ENCODE data around the gene DNALI1. TPM values are rescaled to one million over a fixed set of nuclear protein-coding genes. Genes with fewer than 3 reads are reported as not detected.
"Not testable (repeated sequence)": the region's sequence is repeated elsewhere in the genome, so short reads cannot be mapped to it uniquely, and the experiment has no call there.

DNALI1 gene
- total RNA-seq, 1 experiment from 2014 or later = not detected

- intact Hi-C loops (cut with micrococcal nuclease) = loop anchor here (5.0 kb wide), 1 partner anchor 38 kb away; the partner anchor contains the start of gene SNIP1
Measured at GRCh38 chr1:37514350-37515184, 42.2 kb upstream of the DNALI1 start, which contains the start of gene MEAF6. TSS of gene MEAF6 (minus strand) at chr1:37514766. CDS start at chr1:37514746, 20 bp downstream.

GRCh38 chr1:37515185-37516034 is 41.3 kb upstream of the DNALI1 start:
- Mint-ChIP-seq H3K4me3 (ENCODE audit: unreplicated experiment) (peak overlapping the region; percentile 82), H3K9me3 (ENCODE audit: unreplicated experiment) (no peaks in the 10 kb centered on the region), H3K27me3 (ENCODE audit: insufficient read depth, unreplicated experiment) (no peaks in the 10 kb centered on the region), H3K36me3 (ENCODE audit: insufficient read depth, unreplicated experiment) (peaks cover 16% of the 10 kb centered on the region), H3K27ac (ENCODE audit: low read depth, unreplicated experiment) (peak overlapping the region; percentile 82), H3K4me1 (ENCODE audit: insufficient read depth, unreplicated experiment) (peaks cover 16% of the 10 kb centered on the region)
- ChIA-PET POLR2A (interaction anchor here (0.6 to 4.8 kb wide), 27 partner anchors 9 to 1366 kb away, joined by 3 to 159 read pairs (median 6); partner anchors contain the start of genes C1orf122, CDCA8, CSF3R and GNL2), CTCF (interaction anchor here (0.6 to 4.0 kb wide), 25 partner anchors 9 to 1652 kb away, joined by 3 to 32 read pairs (median 4); partner anchors contain the start of genes INPP5B and ZC3H12A)
- intact Hi-C loops (cut with micrococcal nuclease) = no loop called here
- no peak for DNase-seq (ENCODE audit: unreplicated experiment)
- no peak for TF ChIP-seq CTCF (IDR thresholded peaks at IDR 0.05; ENCODE audit: unreplicated experiment)
- TSS peak; percentile 94 for BruUV-seq (replicated peaks)

More at GRCh38 chr1:37514350-37515184, 42.2 kb upstream of the DNALI1 start, which contains the start of gene MEAF6:
- TF ChIP-seq CTCF (IDR thresholded peaks at IDR 0.05; ENCODE audit: unreplicated experiment) = peak; percentile 72
- DNase-seq (ENCODE audit: unreplicated experiment) = peak; percentile 80
- CTCF ChIA-PET = interaction anchor here (0.6 to 4.0 kb wide), 34 partner anchors 9 to 1653 kb away, joined by 3 to 32 read pairs (median 4); partner anchors contain the start of genes SNIP1 and ZC3H12A
- no TSS peak for BruUV-seq (replicated peaks)
- Mint-ChIP-seq H3K36me3 (ENCODE audit: insufficient read depth, unreplicated experiment) (peaks cover 21% of the 10 kb centered on the region), H3K27me3 (ENCODE audit: insufficient read depth, unreplicated experiment) (no peaks in the 10 kb centered on the region), H3K4me3 (ENCODE audit: unreplicated experiment) (peak within 1 kb of the TSS; percentile 82), H3K4me1 (ENCODE audit: insufficient read depth, unreplicated experiment) (peaks cover 16% of the 10 kb centered on the region), H3K27ac (ENCODE audit: low read depth, unreplicated experiment) (peak within 1 kb of the TSS; percentile 82), H3K9me3 (ENCODE audit: unreplicated experiment) (no peaks in the 10 kb centered on the region)
- POLR2A ChIA-PET = interaction anchor here (0.6 to 4.8 kb wide), 31 partner anchors 9 to 1365 kb away, joined by 3 to 159 read pairs (median 5); partner anchors contain the start of genes C1orf122, CDCA8, GNL2 and MTF1

GRCh38 chr1:37517569-37517968 is 39.2 kb upstream of the DNALI1 start:
- intact Hi-C loops (cut with micrococcal nuclease) = no loop called here
- H3K27ac Mint-ChIP-seq (ENCODE audit: low read depth, unreplicated experiment) = no peak overlapping the region
- no peak overlapping the region for H3K4me3 Mint-ChIP-seq (ENCODE audit: unreplicated experiment)
- H3K9me3 Mint-ChIP-seq (ENCODE audit: unreplicated experiment) = no peaks in the 10 kb centered on the region
- no peaks in the 10 kb centered on the region for H3K27me3 Mint-ChIP-seq (ENCODE audit: insufficient read depth, unreplicated experiment)
- POLR2A ChIA-PET = interaction anchor here (0.7 to 1.3 kb wide), 4 partner anchors 17 to 36 kb away, joined by 3 to 4 read pairs (median 4); no protein-coding TSS in a partner anchor
- TF ChIP-seq CTCF (IDR thresholded peaks at IDR 0.05; ENCODE audit: unreplicated experiment) = no peak
- DNase-seq (ENCODE audit: unreplicated experiment) = no peak
- CTCF ChIA-PET = interaction anchor here (0.6 kb wide), 1 partner anchor 63 kb away, joined by 3 read pairs; no protein-coding TSS in a partner anchor
- BruUV-seq (replicated peaks) = no TSS peak
- peaks cover 16% of the 10 kb centered on the region for H3K4me1 Mint-ChIP-seq (ENCODE audit: insufficient read depth, unreplicated experiment)
- no peaks in the 10 kb centered on the region for H3K36me3 Mint-ChIP-seq (ENCODE audit: insufficient read depth, unreplicated experiment)

- DNase-seq (ENCODE audit: unreplicated experiment); H3K4me3 Mint-ChIP-seq (ENCODE audit: unreplicated experiment); BruUV-seq (replicated peaks); H3K27ac Mint-ChIP-seq (ENCODE audit: low read depth, unreplicated experiment); H3K27me3 Mint-ChIP-seq (ENCODE audit: insufficient read depth, unreplicated experiment); intact Hi-C loops (cut with micrococcal nuclease); H3K36me3 Mint-ChIP-seq (ENCODE audit: insufficient read depth, unreplicated experiment); H3K9me3 Mint-ChIP-seq (ENCODE audit: unreplicated experiment): not testable (repeated sequence)
- ChIA-PET POLR2A (interaction anchor here (0.7 to 2.0 kb wide), 4 partner anchors 16 to 35 kb away, joined by 3 to 4 read pairs (median 4); no protein-coding TSS in a partner anchor), CTCF (interaction anchor here (0.9 kb wide), 1 partner anchor 31 kb away, joined by 5 read pairs; no protein-coding TSS in a partner anchor)
- peaks cover 14% of the 10 kb centered on the region for H3K4me1 Mint-ChIP-seq (ENCODE audit: insufficient read depth, unreplicated experiment)
Measured at GRCh38 chr1:37518241-37518640, 38.5 kb upstream of the DNALI1 start.

- ChIA-PET CTCF (interaction anchor here (0.9 kb wide), 1 partner anchor 31 kb away, joined by 5 read pairs; no protein-coding TSS in a partner anchor), POLR2A (interaction anchor here (1.3 to 2.0 kb wide), 2 partner anchors 15 to 18 kb away, joined by 4 read pairs; no protein-coding TSS in a partner anchor)
- intact Hi-C loops (cut with micrococcal nuclease); H3K27ac Mint-ChIP-seq (ENCODE audit: low read depth, unreplicated experiment); DNase-seq (ENCODE audit: unreplicated experiment); H3K4me3 Mint-ChIP-seq (ENCODE audit: unreplicated experiment); H3K36me3 Mint-ChIP-seq (ENCODE audit: insufficient read depth, unreplicated experiment); H3K27me3 Mint-ChIP-seq (ENCODE audit: insufficient read depth, unreplicated experiment); H3K9me3 Mint-ChIP-seq (ENCODE audit: unreplicated experiment); BruUV-seq (replicated peaks); H3K4me1 Mint-ChIP-seq (ENCODE audit: insufficient read depth, unreplicated experiment): not testable (repeated sequence)
Measured at GRCh38 chr1:37518929-37519328, 37.8 kb upstream of the DNALI1 start.

Data from MCF 10A (cell line).